22Rv1 (cell line): Measurements from ENCODE around the gene CAMSAP1.

Experiments used
- CTCF ChIP-seq: fragments of 450-650 bp; IDR thresholded peaks from 2 replicates; pipeline ENCODE4 v1.5.1; 2017; ENCODE audit warnings: mild to moderate bottlenecking
- ZFX ChIP-seq: fragments of 450-650 bp; IDR thresholded peaks from 2 replicates; pipeline ENCODE4 v1.6.1; 2017; ENCODE audit warnings: antibody characterized with exemption, borderline replicate concordance

- TF ChIP-seq CTCF (no peak), ZFX (no peak)
Observed at GRCh38 chr9:135795391-135795790, 112.0 kb downstream of the CAMSAP1 start.
